Stimulated activated CD8-positive, alpha-beta memory T cell treated with anti-CD3 and anti-CD28 coated beads, Interleukin-7, amount 100 ng/mL, for 24 hours (primary cell): ENCODE measurements around the gene QDPR.
"Not testable (repeated sequence)": the region's sequence is repeated elsewhere in the genome, so short reads cannot be mapped to it uniquely, and the experiment has no call there.

ENCODE experiments used
- DNase-seq: peaks from one replicate; pipeline ENCODE4 v3.0.0-alpha.2; 2020; ENCODE audit warnings: low read depth

The QDPR gene

DNA sequence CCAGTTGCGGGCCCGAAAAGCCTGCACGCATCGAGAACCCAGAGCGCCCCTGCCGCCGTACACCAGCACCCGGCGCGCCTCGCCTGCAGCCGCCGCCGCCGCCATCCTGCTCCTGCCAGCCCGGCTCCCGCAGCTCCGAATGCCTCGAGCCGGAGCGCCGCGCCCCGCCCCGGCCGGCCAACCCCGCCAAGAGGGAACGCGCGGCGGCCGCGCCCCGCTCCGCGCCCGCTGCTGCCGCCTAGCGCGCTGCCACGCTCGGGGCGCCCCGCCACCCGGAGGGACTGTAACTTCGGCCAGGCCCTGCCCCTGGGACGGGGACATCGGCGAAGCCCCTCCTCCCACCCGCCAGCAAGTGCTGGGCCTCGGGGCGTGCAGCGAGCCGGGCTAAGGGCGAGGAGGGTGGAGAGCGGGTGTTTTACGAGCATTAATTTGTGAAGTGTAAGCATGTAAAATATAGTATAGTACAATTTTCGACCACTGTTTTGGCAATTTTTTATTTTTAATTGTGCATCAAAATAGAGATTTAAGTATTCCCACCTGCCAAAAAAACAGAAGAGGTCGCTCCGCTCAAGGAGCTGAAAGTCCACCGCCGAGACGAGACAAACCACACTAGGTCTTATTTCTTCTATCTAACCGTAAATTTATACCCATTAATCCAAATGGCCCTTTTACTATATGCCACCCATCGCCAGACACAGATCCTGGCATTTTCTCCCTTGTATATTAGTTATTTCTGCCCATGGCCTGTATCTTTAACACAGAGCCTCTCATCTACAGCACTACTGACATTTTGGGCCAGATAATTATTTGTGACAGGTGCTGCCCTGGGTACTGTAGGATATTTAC lies at the start of gene QDPR:
QDPR (minus strand) TSS at position 141 of the 846 bp plus-strand sequence; CDS start at position 105, 36 bp downstream.
- peak; percentile 46 for DNase-seq

DNA sequence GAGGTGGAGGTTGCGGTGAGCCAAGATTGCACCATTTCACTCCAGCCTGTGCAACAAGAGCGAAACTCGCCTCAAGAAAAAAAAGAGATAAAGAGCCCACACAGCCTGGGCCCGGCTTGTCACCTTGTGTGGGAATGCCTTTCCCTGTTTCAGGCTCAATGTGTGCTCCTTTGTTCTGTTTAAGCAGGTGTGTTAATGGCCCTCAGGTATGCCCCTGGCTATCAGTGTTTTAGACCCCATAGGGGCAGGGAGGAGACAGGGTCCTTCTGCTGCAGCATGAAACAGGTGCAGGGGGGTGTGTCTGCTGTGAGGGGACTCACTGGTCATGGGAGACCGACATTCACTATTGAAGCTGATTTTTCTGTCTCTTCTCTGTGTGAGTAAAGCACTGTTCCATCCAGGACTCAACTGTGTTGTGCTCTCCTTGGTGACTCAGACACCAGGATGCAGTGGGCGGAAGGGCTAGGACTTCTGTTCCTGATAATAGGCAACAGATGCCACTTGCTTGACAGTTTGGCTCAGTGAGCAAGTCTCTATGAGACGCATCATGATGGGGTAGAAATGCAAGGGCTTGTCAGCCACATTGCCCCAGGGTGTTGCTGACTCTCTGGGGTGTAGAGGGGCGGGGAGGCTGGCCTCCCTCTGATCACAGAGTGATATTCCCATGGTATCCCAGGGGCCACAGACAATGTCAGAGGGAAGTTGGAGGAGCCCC lies 49.5 kb upstream of the QDPR start:
- no peak for DNase-seq

DNA sequence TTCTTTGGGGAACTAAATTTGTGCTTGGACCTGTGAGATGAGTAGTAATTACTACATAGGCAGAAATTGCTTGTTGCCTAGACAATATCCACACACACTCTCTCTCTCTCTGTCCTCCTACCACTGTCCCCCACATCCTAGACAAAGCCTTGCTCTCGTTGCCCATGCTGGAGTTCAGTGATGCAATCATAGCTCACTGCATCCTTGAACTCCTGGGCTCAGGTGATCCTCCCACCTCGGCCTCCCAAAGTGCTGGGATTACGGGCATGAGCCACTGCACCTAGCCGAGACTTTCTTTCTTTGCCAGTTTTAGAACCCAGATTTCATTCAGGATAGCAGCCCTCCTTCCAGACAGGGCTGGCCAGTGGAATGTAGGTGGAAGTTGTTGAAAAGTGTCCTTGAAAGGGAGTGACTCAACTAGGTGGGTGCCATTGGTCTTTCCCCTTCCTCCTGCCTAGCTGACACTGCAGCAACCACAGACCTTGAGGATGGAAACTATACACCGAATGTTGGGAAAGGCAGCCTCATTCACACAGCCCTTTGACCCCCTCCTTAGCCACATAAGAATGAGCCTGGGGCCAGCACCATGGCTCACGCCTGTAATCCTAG lies 48.3 kb upstream of the QDPR start:
- DNase-seq, result no peak

DNA sequence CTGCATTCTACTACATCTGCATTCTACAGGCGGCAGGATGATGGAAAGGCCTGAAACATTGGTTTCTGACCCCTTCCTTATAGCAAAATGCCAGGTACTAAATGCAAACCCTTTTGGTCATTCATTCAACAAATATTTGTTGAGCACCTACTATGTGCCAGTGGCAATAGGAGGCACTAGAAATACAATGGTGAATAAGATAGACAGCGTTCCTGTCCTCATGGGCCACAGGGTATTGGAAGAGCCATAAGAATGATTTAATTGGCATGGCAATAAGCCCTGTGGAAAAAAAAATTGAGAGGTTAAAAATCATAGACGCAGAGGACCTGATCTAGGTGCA lies 47.8 kb upstream of the QDPR start:
- no peak for DNase-seq

DNA sequence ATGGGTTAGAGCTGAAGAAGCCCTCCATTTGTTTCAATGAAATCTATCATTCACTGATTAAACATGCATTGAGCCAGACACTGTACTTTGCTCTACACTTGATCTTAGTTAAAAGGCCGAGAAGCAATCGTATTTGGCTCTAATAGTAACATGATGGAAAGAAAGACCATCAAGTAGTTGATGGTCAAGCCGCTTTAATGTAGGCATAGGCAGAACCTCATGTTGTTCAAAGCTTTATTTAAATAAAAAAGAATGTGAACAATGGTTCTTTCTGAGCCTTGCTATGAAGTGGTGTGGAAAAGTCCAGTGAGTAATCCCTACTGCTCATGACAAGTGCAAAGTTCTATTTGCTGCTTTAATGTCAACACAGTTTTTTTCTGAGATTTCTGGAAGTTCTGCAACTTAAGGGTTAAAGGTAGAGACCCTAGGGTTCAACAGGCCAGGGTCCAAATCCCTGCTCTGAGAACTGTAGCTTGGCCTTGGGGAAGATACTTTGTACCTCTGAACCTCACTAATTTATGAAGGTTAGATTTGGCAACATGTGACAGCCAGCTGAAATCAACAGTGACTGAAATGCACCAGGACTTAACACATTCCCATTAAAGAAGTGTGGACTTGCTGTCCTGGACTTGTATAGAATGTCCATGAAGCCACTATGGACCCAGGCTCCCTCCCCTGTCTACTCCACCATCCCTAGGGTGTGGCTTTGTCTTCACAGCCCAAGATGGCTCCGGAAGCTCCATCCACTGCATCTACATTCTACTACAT lies 47.2 kb upstream of the QDPR start:
- no peak for DNase-seq

DNA sequence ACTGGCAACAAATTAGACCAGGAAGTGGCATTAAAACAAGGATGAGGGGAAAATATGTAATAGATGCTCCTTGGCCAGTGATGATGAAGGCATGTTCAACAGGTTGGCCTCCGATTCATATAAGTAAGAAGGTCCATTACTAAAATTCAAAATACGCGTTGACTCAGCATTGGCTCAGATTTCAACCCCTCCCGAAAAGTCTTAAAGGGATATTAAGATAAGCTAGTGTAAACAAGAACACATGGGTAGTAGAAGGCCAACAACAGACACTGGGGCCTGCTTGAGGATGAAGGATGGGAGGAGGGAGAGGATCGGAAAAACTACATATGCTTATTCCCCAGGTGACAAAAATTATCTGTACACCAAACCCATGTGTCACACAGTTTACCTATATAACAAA lies 46.0 kb upstream of the QDPR start:
- no peak for DNase-seq

DNA sequence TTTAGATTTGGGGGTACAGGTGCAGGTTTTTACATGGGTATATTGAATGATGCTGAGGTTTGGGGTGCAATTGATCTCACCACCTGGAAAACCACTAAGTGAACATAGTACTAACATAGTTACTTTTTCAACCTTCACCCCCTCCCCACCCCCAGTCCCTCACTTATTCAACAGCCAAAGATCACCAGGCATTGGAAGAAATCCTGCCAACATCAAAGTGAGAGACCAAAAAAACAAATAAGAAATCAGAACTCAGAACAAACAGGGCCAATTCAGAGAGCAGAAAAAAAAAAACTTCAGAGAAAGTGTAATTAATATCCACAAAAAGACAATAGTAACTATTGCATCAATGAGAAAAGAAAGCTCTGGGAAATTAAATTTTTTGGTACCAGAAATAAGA lies 44.6 kb upstream of the QDPR start:
- no peak for DNase-seq

DNA sequence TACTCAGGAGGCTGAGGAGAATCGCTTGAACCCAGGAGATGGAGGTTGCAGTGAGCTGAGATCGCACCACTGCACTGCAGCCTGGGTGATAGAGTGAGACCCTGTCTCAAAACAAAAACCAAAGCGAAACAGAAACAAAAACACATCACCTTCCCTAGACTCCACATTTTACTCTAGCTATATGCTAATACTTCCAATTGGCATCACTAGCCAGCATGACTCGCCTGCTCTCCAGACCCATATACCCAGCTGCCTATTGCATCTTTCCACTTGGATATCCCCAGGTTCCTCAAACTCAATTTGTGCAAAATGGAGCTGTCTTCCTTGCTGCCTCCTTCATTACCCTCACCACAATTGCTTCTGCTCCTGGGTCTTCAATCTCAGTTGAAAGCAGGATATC lies 42.7 kb upstream of the QDPR start:
- no peak for DNase-seq

DNA sequence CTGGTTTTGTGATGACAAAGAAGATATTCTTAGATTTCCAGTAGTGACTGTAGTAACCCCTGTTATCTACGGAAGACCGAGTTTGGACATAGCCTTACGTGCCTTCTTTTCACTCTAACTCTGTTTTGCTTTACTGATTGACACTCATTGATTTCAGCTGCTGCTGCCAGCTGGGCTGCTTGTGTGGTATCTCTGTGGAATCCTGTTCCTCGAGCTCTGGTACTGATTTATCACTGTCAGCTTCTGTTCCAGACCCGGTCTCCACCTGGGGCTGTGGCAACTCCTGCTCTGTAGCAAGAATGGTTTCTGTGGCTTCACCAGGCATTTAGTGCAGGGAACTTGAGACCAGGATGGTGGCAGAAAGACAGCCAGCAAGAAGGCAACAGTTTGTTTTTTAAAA lies 40.5 kb upstream of the QDPR start:
- DNase-seq, result no peak

DNA sequence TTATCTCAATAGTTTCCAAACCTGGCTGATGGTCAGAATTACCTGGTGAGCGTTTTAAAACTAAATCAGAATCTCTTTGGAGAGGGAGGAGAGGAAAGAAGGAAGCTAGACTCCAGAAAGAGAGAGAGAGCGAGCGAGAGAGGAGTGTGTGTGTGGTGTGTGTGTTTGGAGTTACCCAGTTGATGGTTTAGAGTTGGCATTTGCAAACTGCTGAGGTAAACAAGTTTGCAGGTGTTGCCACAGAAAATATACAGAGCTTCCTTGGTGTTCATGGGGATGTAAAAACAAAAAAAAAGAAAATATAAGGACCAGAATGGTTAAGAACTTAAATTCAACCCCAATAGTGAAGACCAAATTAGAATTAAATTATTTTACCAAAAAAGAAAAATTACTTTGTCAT lies 38.7 kb upstream of the QDPR start:
- no peak for DNase-seq

DNA sequence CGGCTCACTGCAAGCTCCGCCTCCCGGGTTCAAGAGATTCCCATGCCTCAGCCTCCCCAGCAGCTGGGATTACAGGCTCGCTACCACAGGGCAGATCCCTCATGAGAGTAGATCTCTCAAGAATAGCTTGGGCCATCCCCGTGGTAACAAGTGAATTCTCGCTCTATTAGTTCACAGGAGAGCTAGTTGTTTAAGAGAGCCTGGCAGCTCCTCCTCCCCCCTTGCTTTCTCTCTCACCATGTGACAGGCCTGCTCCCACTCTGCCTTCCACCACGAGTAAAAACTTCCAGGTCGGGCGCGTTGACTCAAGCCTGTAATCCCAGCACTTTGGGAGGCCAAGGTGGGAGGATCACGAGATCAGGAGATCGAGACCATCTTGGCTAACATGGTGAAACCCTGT lies 34.8 kb upstream of the QDPR start:
- no peak for DNase-seq

DNA sequence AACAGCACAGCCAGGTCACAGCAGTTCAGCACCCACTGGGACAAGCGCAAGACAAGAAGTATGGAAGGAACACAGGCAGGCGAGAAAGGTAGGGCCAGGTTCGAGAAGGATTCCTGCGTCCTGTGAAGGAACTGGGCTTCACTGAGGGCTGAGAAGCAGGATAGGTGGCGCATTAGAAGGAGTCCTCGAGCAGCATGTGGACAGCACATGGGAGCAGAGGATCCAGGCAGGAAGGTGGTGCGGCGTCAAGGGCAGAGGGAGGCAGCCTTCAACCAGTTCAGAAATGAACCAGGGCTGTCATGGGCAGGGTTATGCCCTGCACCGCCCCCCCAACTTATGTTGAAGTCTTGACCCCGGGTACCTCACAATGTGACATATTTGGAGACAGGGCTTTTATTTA lies 34.3 kb upstream of the QDPR start:
- no peak for DNase-seq

DNA sequence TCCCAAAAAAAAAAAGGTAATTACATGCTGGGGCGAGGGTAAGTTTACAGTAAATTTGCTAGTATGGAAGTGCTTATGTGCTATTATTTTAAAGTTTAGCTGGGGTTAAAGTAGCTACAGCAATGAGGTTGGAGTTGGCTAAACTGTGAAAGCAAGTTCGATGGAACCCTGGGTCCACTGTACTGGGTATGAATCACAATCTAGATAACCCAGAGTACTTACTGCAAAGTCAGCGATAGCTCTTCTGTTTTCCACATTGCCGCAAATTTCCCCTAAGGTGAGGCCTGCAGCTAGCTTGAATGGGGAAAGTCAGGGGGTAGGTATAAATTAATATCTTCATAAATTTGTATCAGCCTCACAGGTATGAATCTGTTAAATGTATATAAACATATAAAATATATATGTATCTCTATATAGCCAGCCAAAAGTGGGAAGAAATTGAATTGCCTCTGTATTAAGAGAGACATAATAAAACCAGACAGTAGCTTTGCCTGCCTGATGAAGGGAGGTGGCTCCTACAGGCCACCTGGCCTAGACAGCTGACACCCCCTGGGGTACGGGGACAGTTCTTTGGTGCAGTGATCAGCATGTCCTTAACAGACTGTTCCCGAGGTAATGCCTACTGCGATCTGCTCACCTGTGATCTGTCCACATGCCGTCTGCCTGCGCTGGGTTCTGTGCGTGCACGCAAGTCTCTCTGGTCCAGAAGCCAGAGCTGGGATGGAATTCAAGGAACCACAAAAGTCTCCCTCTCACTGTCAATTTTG lies 33.7 kb upstream of the QDPR start:
- no peak for DNase-seq

DNA sequence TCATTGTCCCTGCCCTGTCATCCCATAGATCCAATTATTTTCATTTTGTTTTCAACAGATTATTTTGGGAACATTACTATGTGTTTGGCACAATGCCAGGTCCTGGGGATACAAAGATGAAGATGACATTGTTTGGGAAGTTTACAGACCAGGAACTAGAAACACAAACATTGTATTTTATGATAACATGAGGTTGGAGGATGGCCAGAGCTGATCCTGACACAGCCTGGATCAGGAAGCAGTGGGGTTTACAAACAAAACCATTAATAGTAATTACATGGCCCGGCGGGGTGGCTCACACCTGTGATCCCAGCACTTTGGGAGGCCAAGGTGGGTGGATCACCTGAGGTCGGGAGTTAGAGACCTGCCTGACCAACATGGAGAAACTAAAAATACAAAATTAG lies 32.9 kb upstream of the QDPR start:
- no peak for DNase-seq

DNA sequence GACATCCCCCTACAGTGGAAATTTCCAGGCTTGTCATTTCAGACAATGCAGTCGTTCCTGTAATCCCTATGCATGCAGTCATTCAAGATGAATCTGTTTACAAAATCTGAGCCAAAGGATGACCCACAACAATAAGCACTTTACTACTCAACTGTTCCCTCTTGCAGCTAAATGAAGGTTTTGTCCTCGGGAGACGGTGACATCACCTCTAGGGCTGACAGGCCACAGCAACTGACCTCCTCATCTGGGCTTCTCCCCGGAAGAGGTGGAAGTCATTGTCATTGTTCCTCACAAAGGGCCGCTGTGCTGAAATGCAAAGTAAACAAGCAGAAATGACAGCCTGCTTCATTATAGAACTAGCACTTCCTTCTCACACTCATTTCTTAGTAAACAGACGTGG lies 32.3 kb upstream of the QDPR start:
- DNase-seq, result no peak

DNA sequence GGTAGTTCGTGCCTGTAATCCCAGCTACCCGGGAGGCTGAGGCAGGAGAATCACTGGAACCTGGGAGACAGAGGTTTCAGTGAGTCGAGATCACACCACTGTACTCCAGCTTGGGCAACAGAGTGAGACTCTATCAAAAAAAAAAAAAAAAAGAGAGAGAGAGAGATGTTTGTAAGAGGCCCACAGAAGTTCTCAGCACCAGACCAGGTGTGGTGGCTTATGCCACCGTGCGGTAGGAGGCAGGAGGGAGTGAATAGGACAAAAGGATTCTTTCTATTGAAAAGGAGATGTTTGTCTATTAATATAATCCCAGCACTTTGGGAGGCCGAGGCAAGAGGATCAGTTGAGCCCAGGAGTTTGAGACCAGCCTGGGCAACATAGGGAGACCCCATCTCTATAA lies 25.2 kb upstream of the QDPR start:
- DNase-seq, result not testable (repeated sequence)

DNA sequence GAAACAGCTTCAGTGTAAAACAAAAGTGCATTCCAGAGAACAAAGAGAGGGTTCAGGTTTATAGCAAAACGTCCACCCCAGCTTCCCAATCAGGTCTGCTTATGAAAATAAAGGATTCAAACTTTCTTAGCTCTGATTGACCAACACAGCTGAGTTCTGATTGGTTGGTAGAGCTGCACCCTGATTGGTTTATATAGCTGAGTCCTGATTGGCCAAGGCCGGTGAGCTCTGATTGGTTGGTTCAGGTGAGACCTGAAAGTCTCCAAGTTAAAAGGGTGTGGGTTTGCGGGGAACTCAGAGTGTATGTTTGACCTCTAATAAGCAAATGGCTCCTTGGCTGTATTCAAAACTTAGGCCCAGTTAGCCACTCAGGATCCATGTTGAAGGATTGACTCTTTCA lies 24.0 kb upstream of the QDPR start:
- no peak for DNase-seq

DNA sequence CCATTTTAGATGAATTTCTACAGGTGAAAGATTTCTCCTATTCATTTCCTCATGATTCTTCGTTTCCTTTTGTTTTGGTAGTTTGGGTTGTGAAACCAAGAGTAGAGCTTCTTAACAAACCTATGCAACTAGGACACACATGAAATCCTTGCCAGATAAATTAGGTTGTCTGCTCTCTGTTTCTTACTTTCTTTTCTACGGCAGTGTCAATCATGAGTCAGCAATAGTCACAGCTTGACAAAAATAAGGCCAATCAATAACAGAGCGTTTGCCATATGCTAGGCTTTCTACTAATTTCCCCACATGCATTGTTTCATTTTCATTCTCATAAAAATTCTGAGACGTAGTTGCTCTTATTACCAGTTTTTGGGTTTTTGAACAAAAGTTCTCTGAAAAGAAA lies 23.4 kb upstream of the QDPR start:
- no peak for DNase-seq

DNA sequence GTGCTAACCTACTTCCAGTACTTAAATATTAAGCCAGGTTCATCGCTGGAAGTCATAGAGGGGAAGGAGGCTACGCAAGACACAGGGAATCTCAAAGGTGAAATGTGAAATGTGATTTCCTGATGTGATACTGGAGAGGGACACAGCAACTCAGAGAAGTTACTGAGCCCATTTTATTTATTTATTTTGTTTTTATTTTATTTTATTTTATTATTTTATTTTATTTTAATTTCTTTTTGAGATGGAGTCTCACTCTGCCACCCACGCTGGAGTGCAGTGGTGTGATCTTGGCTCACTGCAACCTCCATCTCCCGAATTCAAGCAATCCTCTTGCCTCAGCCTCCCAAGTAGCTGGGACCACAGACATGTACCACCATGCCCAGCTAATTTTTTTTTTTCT lies 22.8 kb upstream of the QDPR start:
- DNase-seq, result no peak

DNA sequence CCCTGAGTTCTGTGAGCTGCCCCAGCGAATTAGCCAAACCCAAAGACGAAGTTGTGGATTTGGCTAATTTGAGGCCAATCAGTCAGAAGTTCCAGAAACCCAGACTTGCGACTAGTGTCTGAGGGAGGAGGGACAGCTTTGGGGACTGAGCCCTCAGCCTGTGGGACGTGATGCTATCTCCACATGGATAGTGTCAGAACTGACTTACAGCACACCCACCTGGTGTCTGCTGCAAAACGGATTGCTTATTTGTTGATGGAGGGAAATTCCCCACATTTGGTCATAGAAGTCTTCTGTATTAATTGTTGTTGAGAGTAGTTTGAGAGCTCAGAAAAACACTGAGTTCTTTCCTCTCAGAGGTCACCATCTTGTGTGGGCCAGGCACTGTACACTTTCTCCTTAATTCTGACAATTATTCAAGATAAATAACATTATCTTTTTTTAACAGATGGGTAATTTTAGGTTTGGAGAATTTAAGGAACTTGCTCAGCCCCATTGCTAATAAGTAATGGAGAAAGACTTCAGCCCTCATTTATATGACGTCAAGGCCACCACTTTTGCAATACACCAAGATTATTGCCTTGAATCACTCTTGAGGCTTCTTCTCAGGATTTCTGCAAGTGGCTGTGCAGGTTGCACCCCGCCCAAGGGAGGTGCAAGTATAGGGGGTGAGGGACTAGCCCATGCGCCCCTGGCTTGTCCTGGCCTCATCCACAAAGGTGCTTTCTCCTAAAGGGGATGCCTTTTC lies 19.8 kb upstream of the QDPR start:
- no peak for DNase-seq

DNA sequence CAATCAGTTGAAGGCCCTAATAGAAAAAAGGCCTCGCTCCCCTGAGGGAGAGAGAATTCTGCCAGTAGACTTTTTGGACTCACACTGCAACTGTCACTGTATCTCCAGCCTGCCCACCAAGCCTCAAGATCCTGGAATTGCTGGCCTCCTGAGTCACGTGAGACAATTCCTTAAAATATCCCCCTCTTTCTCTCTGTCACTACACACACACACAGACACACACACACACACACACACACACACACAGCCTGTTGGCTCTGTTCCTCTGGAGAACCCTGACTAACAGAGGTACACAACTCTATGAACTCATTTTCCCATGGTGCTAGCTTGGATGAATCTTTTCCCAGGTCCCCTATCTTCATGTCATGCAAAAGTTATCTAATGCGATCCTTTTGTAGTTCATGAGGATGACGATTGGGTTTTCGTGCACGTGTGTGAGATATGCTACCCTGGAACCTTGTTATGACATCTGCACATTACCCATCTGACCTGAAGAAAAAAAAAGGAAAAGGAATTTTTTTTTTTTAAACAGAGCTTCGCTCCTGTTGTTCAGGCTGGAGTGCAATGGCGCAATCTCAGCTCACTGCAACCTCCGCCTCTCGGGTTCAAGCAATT lies 16.8 kb upstream of the QDPR start:
- DNase-seq, result no peak
